ENCODE results near the gene ZNF565.
A peak's percentile ranks its signal among the peaks of the same experiment; 100 is the strongest.
"Not testable (repeated sequence)": the region's sequence is repeated elsewhere in the genome, so short reads cannot be mapped to it uniquely, and the experiment has no call there.

ZNF565 gene

GRCh38 chr19:36214386-36215275 is at the start of gene ZNF565, which contains the start of gene ZNF146:
ZNF565 (minus strand) TSS chr19:36214665; CDS start chr19:36201985, 12,680 bp downstream.
ZNF146 (plus strand) TSS chr19:36215106; CDS start chr19:36236441, 21,335 bp downstream.
- DNase-seq: peak; percentile 99

DNA sequence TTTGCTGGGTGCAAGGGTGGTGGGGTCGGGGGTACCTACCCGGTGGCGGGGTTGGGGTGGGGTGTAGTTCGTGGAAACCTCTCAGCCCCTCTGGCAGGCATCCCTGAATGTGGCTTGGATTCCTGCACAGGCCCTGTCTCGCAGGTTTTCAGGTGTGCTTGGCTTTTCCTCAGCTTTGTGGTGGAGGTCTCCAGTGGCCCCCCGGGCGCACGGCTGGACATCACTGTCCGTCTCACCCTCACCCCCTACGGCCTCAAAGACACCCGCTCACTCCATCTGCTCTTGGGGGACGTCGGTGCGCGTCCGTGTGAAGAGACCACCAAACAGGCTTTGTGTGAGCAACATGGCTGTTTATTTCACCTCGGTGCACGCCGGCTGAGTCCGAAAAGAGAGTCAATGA is 44.7 kb upstream of the ZNF565 start:
- DNase-seq: no peak

DNA sequence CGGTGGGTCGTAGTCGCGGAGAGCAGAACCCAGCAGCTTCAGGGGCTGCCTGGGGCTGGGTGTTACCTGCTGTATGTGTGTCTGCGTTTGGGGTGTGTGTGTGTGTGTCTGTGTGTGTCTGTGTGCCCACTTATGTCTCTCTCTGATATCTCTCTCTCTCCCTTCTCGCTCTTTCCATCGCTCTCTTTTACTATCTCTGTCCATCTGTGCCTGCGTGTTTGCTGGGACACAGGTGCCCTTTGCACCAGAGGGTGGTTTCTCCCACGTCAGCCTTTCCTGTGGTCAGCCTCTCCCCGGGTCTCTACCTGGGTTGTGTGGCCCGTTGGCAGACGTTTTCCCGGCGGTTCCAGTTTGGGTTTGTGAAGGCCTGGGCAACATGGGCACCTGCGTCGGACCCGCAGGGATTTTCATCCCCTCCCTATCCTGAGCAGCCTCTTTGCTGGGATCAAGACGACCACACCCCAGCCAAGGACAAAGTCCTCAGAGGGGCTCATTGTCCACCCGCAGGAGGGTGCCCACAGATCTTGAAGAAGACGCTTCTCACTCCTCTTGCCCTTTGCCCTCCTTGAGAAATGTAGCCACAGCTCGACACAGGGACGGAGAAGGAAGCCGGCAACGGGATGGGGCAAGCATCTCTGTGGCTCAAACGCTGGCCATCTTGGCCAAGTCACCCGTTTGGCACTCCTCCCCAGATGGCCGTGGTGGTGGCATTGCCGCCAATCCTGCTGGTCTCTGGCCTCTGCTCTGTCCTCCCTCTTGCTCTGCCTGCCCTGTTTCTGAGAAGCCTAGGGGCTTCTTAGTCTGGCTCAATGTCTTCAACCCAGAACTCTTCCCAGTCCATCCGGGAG is 43.8 kb upstream of the ZNF565 start:
- no peak for DNase-seq

- peak; percentile 46 for DNase-seq
Measured at GRCh38 chr19:36257520-36257876, 43.0 kb upstream of the ZNF565 start.

DNA sequence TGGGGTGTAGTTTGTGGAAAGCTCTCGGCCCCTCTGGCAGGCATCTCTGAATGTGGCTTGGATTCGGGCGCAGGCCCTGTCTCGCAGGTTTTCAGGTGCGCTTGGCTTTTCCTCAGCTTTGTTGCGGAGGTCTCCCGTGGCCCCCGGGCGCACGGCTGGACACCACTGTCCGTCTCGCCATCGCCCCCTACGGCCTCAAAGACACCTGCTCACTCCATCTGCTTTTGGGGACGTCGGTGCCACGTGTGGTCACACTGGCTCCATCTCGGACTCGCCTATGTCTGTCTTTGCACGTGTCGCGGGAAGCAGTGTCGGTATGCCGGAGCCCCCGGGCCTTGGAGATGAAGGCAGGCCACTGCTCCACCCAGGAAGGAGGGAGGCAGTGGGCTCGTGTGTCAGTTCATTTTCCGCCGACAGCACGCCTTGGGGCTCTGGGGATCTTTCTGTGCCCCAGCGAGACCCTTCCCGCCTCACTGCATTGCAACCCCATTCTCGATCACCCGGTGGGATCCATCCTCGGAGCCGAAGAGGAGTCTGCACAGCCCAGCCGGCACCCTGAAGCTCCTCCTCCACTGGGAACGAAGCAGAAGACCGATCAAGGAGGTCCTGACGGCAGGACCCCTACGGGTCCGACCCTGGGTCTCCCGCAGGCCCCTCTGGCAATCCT is 42.5 kb upstream of the ZNF565 start:
- no peak for DNase-seq

GRCh38 chr19:36256064-36256463 is 41.6 kb upstream of the ZNF565 start:
- no peak for DNase-seq

DNA sequence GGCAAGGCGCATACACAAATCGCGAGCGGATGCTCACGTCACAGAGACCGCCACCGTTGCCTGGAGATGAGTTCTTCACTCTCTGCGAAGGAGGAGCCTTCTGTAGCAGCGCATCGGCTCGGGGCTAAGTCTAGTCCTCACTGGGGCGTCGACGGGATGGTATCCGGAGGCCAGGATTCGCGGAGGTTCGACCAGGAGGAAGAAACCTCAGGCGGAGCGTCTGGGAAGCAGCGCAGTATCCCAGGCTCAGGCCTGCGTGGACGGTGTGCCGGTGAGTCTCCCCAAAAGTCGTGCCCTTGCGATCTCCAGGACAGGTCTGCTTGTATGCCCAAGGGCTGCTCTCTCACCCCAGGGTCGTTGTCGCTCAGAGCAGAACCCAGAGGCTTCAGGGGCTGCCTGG is 40.9 kb upstream of the ZNF565 start:
- DNase-seq: no peak

- no peak for DNase-seq
Measured at GRCh38 chr19:36254848-36255247, 40.4 kb upstream of the ZNF565 start.

GRCh38 chr19:36252047-36252446 is 37.6 kb upstream of the ZNF565 start:
- DNase-seq: no peak

- no peak for DNase-seq
Measured at GRCh38 chr19:36246006-36246481, 31.6 kb upstream of the ZNF565 start.

GRCh38 chr19:36245210-36246005 is 30.9 kb upstream of the ZNF565 start:
- DNase-seq: peak; percentile 47

GRCh38 chr19:36244066-36244465 is 29.6 kb upstream of the ZNF565 start:
- no peak for DNase-seq

- no peak for DNase-seq
Measured at GRCh38 chr19:36236946-36237310, 22.5 kb upstream of the ZNF565 start.

- DNase-seq: no peak
Measured at GRCh38 chr19:36236304-36236945, 22.0 kb upstream of the ZNF565 start.

GRCh38 chr19:36233626-36234025 is 19.2 kb upstream of the ZNF565 start:
- not testable (repeated sequence) for DNase-seq

DNA sequence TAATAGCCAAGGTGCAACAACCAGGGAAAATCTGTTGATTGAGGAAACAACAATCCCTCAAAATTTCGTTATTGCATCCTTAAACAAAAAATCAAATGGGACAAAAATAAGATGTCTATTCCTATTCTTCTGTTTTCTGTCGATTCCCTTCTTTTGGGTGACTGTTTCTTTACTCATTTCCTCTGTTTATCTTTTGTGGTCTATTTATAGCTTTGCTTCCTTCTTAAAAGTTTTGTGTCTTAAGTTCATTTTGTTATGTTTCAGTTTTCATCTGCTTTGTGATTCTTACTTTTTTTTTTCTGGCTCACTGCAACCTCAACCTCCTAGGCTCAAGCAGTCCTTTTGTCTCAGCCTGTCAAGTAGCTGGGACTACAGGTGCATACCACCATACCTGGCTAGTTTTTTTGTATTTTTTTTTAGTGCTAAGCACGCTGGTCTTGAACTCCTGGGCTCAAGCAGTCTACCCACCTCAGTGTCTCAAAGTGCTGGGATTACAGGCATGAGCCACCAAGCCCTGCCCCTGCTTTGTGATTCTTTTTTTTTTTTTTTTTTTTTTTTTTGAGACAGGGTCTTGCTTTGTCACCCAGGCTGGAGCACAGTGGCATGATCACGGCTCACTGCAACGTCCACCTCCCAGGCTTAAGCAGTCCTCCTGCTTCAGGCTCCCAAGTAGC is 10.9 kb upstream of the ZNF565 start:
- no peak for DNase-seq

DNA sequence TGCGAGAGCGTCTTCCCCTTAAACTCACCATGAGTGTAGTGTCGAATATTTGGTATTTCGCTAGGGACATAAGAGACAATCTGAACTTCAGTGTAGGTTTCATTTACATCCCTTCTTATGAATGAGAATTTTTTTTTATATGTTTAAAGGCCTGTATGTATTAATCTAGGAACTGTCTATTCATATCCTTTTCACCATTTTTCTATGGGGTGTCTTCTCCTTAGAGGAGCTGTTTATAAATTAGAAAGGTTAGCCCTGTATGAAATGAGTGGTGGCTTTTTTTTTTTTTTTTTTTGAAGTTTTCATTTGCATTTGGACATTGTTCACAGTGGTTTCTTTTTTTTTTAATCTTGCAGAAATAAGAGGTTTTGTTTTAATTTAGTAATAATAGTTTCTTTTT is 8.0 kb upstream of the ZNF565 start:
- DNase-seq: no peak

- no peak for DNase-seq
Measured at GRCh38 chr19:36221474-36221873, 7.0 kb upstream of the ZNF565 start.

- no peak for DNase-seq
Measured at GRCh38 chr19:36215276-36216123, 1.0 kb upstream of the ZNF565 start.

- DNase-seq: no peak
Measured at GRCh38 chr19:36212895-36213294, 1.6 kb downstream of the ZNF565 start.
